K562 (cell line): ENCODE results near the gene FOXK2. TPM values are rescaled to one million over a fixed set of nuclear protein-coding genes. Genes with fewer than 3 reads are reported as not detected.
A peak's percentile ranks its signal among the peaks of the same experiment; 100 is the strongest.

Source experiments
- ATAC-seq: fragments of 200-7000 bp; cut with Tn5 transposase; 3 replicates; pipeline ENCODE4 v1.9.1; 2020; ENCODE audit warnings: moderate library complexity
- BruUV-seq: library from RNA; stranded (reverse); fragments of 400-500 nt; replicated peaks from 2 replicates; lab custom pipeline; 2021; lab: Mats Ljungman, UMichigan
- CTCF ChIA-PET: fragments of 300-600 bp; formaldehyde crosslinking; extraction: SDS; loops from one replicate; lab custom pipeline; 2021; ENCODE audit warnings: low intra/inter-chr PET ratio; lab: Yijun Ruan, JAX
- POLR2A ChIA-PET: fragments of 300-600, 350-650 bp; sonication (Branson Sonifier 250); formaldehyde crosslinking; extraction: SDS; loops from one replicate; lab custom pipeline; 2021; ENCODE audit warnings: antibody characterized with exemption, inconsistent platforms; lab: Yijun Ruan, JAX
- DNase-seq, 4 experiments: peaks; one replicate each; pipeline versions ENCODE4 v3.0.0 to v3.0.0-alpha.2; 2011 to 2018; ENCODE audit warnings: low spot score in 3 of 4, mixed read lengths in 3 of 4; ENCODE audit errors: extremely low read depth in 1 of 4
- FAIRE-seq: peaks from 2 replicates; lab custom pipeline; 2011; peaks lifted over from hg19 to GRCh38; lab: Jason Lieb, UNC
- H2AFZ ChIP-seq: 2 replicates; pipeline ENCODE4 v1.6.0; 2011; ENCODE audit warnings: low read depth, low read length, control low read depth, inconsistent platforms
- H3K27ac ChIP-seq: fragments of 200-600 bp; 3 replicates; pipeline ENCODE4 v1.8.0; 2011; ENCODE audit warnings: low read depth, mild to moderate bottlenecking, control low read depth, inconsistent platforms, low read length, moderate library complexity, mixed read lengths; ENCODE audit errors: extremely low read depth
- H3K27me3 ChIP-seq, 2 experiments: fragments of 300-600 bp in 1 of 2; 2 replicates in 1 of 2; 3 replicates in 1 of 2; pipeline versions ENCODE4 v1.6.0 to v1.8.0; 2011; ENCODE audit warnings: inconsistent platforms in 2 of 2, low read length in 2 of 2, mild to moderate bottlenecking in 1 of 2, mixed read lengths in 1 of 2, moderate library complexity in 1 of 2; ENCODE audit not compliant: control insufficient read depth in 2 of 2, insufficient read depth in 2 of 2
- H3K36me3 ChIP-seq: fragments of 300-600 bp; 3 replicates; pipeline ENCODE4 v1.8.0; 2011; ENCODE audit warnings: mild to moderate bottlenecking, low read length, inconsistent platforms; ENCODE audit not compliant: control insufficient read depth, insufficient read depth
- H3K4me1 ChIP-seq, 2 experiments: fragments of 200-600 bp in 1 of 2; replicated peaks in 1 of 2; 2 replicates in 1 of 2; 3 replicates in 1 of 2; pipeline versions ENCODE4 v1.5.1 to v1.8.0; 2011; ENCODE audit warnings: inconsistent platforms in 2 of 2, low read length in 2 of 2, mild to moderate bottlenecking in 1 of 2, mixed read lengths in 1 of 2, moderate library complexity in 1 of 2; ENCODE audit not compliant: control insufficient read depth in 2 of 2, insufficient read depth in 2 of 2
- H3K4me2 ChIP-seq: 2 replicates; pipeline ENCODE4 v1.6.1; 2011; ENCODE audit warnings: low read length, control low read depth, inconsistent platforms, mixed read lengths; ENCODE audit not compliant: insufficient read depth
- H3K4me3 ChIP-seq: fragments of 200-600 bp; sonication (generic), shearing (Covaris generic); 2 replicates; pipeline ENCODE4 v1.5.1; 2016; ENCODE audit warnings: control low read depth, inconsistent platforms
- H3K79me2 ChIP-seq: fragments of 200-600 bp; 3 replicates; pipeline ENCODE4 v1.8.0; 2011; ENCODE audit warnings: low read length, inconsistent platforms; ENCODE audit not compliant: control insufficient read depth, insufficient read depth
- H3K9ac ChIP-seq, 2 experiments: 2 replicates each; pipeline versions ENCODE4 v1.6.0 to v1.6.1; 2011; ENCODE audit warnings: low read depth in 2 of 2, low read length in 2 of 2, control low read depth in 1 of 2, inconsistent platforms in 1 of 2, mild to moderate bottlenecking in 1 of 2, mixed read lengths in 1 of 2; ENCODE audit not compliant: insufficient read depth in 1 of 2
- H3K9me1 ChIP-seq: one replicate; pipeline ENCODE4 v1.6.0; 2011; ENCODE audit warnings: inconsistent platforms, mild to moderate bottlenecking, low read length, moderate library complexity; ENCODE audit not compliant: control insufficient read depth, insufficient read depth
- H3K9me3 ChIP-seq: replicated peaks from 2 replicates; pipeline ENCODE4 v1.5.1; 2011; ENCODE audit warnings: low read depth, low read length, inconsistent platforms; ENCODE audit not compliant: control insufficient read depth, insufficient read depth
- H4K20me1 ChIP-seq: replicated peaks from 2 replicates; pipeline ENCODE4 v1.6.1; 2011; ENCODE audit warnings: low read length, inconsistent platforms, mixed read lengths; ENCODE audit not compliant: control insufficient read depth, insufficient read depth
- E2F1 ChIP-seq: sonication (generic); formaldehyde crosslinking; IDR thresholded peaks from 2 replicates; pipeline ENCODE4 v1.8.1; 2023; ENCODE audit warnings: mild to moderate bottlenecking, missing genetic modification reagents, moderate library complexity
- E2F4 ChIP-seq: sonication (generic); formaldehyde crosslinking; IDR thresholded peaks from 2 replicates; pipeline ENCODE4 v1.8.0; 2022; ENCODE audit warnings: mild to moderate bottlenecking, low read depth, missing genetic modification reagents
- JUN ChIP-seq, 2 experiments: sonication (generic) in 1 of 2; formaldehyde crosslinking in 1 of 2; IDR thresholded peaks; 2 replicates each; pipeline versions ENCODE4 v1.6.1 to v1.8.0; 2012 to 2022; ENCODE audit warnings: borderline replicate concordance in 2 of 2, mild to moderate bottlenecking in 2 of 2, improper control_type of control experiment in 1 of 2, low read depth in 1 of 2, low read length in 1 of 2, missing genetic modification reagents in 1 of 2
- KLF1 ChIP-seq: fragments of 450-650 bp; IDR thresholded peaks from 2 replicates; pipeline ENCODE4 v1.6.1; 2016; ENCODE audit warnings: missing genetic modification characterization, missing compliant biosample characterization
- MTF1 ChIP-seq: fragments of 250-450 bp; sonication (Bioruptor Pico); IDR thresholded peaks from 2 replicates; pipeline ENCODE4 v1.9.0; 2021; ENCODE audit warnings: moderate library complexity, mild to moderate bottlenecking, inconsistent platforms, borderline replicate concordance
- NFIC ChIP-seq: fragments of 450-650 bp; IDR thresholded peaks from 2 replicates; pipeline ENCODE4 v1.6.1; 2017; ENCODE audit warnings: mild to moderate bottlenecking, inconsistent platforms
- RAD51 ChIP-seq: fragments of 450-650 bp; IDR thresholded peaks from 2 replicates; pipeline ENCODE4 v1.7.1; 2016; ENCODE audit warnings: low read depth, mild to moderate bottlenecking, borderline replicate concordance
- RHOXF2B ChIP-seq: fragments of 250-450 bp; sonication (Bioruptor Pico); conservative IDR thresholded peaks from 2 replicates; pipeline ENCODE4 v1.5.1; 2021
- THRAP3 ChIP-seq: fragments of 450-650 bp; IDR thresholded peaks from 2 replicates; pipeline ENCODE4 v1.6.1; 2016; ENCODE audit warnings: mild to moderate bottlenecking, inconsistent platforms, borderline replicate concordance
- ZBTB1 ChIP-seq: sonication (generic); formaldehyde crosslinking; IDR thresholded peaks from 2 replicates; pipeline ENCODE4 v1.8.1; 2023; ENCODE audit warnings: missing genetic modification reagents, low read depth, mild to moderate bottlenecking, borderline replicate concordance
- WGBS: fragments of 100-300 bp; shearing (Covaris generic); methylation state at CpG from one replicate; pipeline ENCODE4 v1.1.6; 2016; ENCODE audit warnings: low coverage, mixed read lengths; ENCODE audit not compliant: insufficient coverage; ENCODE audit errors: missing lambda C conversion rate; 5-methylcytosine and 5-hydroxymethylcytosine counted together
- in situ Hi-C: fragments of 300-500 bp; cut with MboI; formaldehyde crosslinking; loops from 4 replicates; pipeline ENCODE4 v1.15.0; 2018; ENCODE audit warnings: inconsistent platforms, mixed read lengths
- intact Hi-C: fragments of 100-400 bp; cut with micrococcal nuclease; formaldehyde crosslinking; loops from 2 replicates; pipeline ENCODE4 v1.14.2; 2022
- polyA plus RNA-seq, 8 experiments: library from polyadenylated mRNA; depleted of rRNA in 4 of 8; stranded (reverse) in 5 of 8; unstranded in 3 of 8; fragments of >200 nt; fragmentation: Nextera tagmentation in 2 of 8; fragmentation: Illumina TruSeq in 1 of 8; extraction: Ambion mirVana in 2 of 8; extraction: Trizol in 1 of 8; gene quantifications; 2 replicates each; pipeline versions ENCODE4 v1.2.1 to v1.2.3, GENCODE V29; 2011 to 2014; ENCODE audit warnings: inconsistent platforms in 1 of 8, missing spikeins in 1 of 8
- total RNA-seq, 7 experiments: library from RNA; depleted of rRNA in 6 of 7; stranded (reverse); fragments of >200 nt in 6 of 7; fragmentation: Illumina TruSeq in 2 of 7; extraction: Trizol in 2 of 7; gene quantifications; 2 replicates each; pipeline versions ENCODE4 v1.2.1 to v1.2.3, GENCODE V29; 2011 to 2021; ENCODE audit warnings: low replicate concordance in 1 of 7

The FOXK2 gene
- total and polyA plus RNA-seq, 9 of the 15 experiments (the other 6 are each of a cell fraction or from before 2014, with no cell fraction given): 3.0 to 86.0 (median 44.1) TPM

GRCh38 chr17:82616021-82616711 is 96.6 kb downstream of the FOXK2 start:
- Histone ChIP-seq H2AFZ (no peak overlapping the region), H3K9ac (no peak overlapping the region), H4K20me1 (no peaks in the 10 kb centered on the region; the same call in 1 of the 2 replicates), H3K4me3 (no peak overlapping the region), H3K9me3 (no peaks in the 10 kb centered on the region), H3K27me3 (no peaks in the 10 kb centered on the region), H3K36me3 (peaks cover 72% of the 10 kb centered on the region), H3K27ac (no peak overlapping the region), H3K9me1 (no peaks in the 10 kb centered on the region), H3K4me1 (peaks cover 6 to 20% of the 10 kb centered on the region in 2 experiments), H3K4me2 (no peak overlapping the region), H3K79me2 (no peaks in the 10 kb centered on the region)
- 94% methylated on average over 21 of the region's 22 CpGs for WGBS
- DNase-seq (no peak), ATAC-seq (no peak), FAIRE-seq (no peak)
- POLR2A ChIA-PET: interaction anchor here (0.6 to 1.0 kb wide), 3 partner anchors 13 to 1171 kb away, joined by 3 read pairs; no protein-coding TSS in a partner anchor
- in situ Hi-C loops: no loop called here
- intact Hi-C loops: no loop called here
- CTCF ChIA-PET: no interaction called here
- BruUV-seq: no TSS peak
- peak; percentile 61 for TF ChIP-seq NFIC
- no peak for TF ChIP-seq RHOXF2B (CRISPR knock-in tag)

DNA sequence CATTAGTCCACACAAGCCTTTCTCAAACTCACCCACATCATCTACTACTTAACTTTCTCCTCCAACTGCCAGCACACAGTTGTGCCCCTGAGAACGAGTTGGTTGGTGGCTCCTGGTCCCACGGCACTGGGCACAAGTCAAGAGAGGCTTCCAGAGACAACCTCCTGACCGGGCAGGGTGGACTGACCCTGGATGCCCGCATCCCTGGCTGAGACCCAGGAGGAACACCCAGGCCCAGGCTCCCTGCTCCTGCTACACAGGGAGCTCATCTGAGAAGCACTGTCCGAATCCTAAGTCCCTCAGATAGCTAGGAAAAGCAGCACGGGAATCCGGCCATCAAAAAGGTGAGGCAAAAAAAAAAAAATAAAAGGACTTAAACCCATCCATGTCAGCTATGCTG is 99.7 kb downstream of the FOXK2 start:
- Histone ChIP-seq H3K4me1 (peaks cover 0 to 5% of the 10 kb centered on the region in 2 experiments; a peak in 2 of 5 replicates), H3K4me3 (no peak overlapping the region), H2AFZ (no peak overlapping the region), H3K36me3 (peaks cover 86% of the 10 kb centered on the region), H3K79me2 (no peaks in the 10 kb centered on the region; the same call in 2 of the 3 replicates), H4K20me1 (no peaks in the 10 kb centered on the region; the same call in 1 of the 2 replicates), H3K9ac (no peak overlapping the region), H3K27me3 (no peaks in the 10 kb centered on the region), H3K4me2 (no peak overlapping the region), H3K27ac (no peak overlapping the region), H3K9me1 (no peaks in the 10 kb centered on the region), H3K9me3 (no peaks in the 10 kb centered on the region)
- in situ Hi-C loops: no loop called here
- 87% methylated on average over 7 of the region's 7 CpGs for WGBS
- DNase-seq: no peak
- BruUV-seq: no TSS peak
- POLR2A ChIA-PET: interaction anchor here (0.5 kb wide), 1 partner anchor 276 kb away, joined by 3 read pairs; no protein-coding TSS in a partner anchor
- ATAC-seq: no peak
- intact Hi-C loops: no loop called here
- CTCF ChIA-PET: interaction anchor here (0.6 kb wide), 1 partner anchor 318 kb away, joined by 3 read pairs; no protein-coding TSS in a partner anchor
- no peak for FAIRE-seq
- TF ChIP-seq RAD51 (no peak), KLF1 (tag) (no peak), ZBTB1 (no peak), E2F1 (CRISPR knock-in tag) (no peak), THRAP3 (no peak), MTF1 (CRISPR knock-in tag) (no peak), E2F4 (CRISPR knock-in tag) (no peak), JUN (IDR thresholded peaks at IDR 0.05; ENCODE audit: borderline replicate concordance, low read depth, low read length) (no peak), JUN (CRISPR knock-in tag; IDR thresholded peaks at IDR 0.05; ENCODE audit: borderline replicate concordance) (no peak)
